ENCODE results near the gene RPTOR.

RPTOR gene

GRCh38 chr17:80594431-80595269 lies 50.0 kb downstream of the RPTOR start:
- no peak for TF ChIP-seq CTCF (IDR thresholded peaks at IDR 0.05; ENCODE audit: borderline replicate concordance, control extremely low read depth, extremely low read depth, insufficient read depth, missing control alignments)

GRCh38 chr17:80596760-80597608 lies 52.3 kb downstream of the RPTOR start:
- no peak for DNase-seq (ENCODE audit: low spot score)
- no peak for TF ChIP-seq CTCF (IDR thresholded peaks at IDR 0.05; ENCODE audit: borderline replicate concordance, control extremely low read depth, extremely low read depth, insufficient read depth, missing control alignments)
- in situ Hi-C loops (cut with MboI; ENCODE audit: low sequenced_read_pairs, unreplicated experiment), result no loop called here

More at GRCh38 chr17:80594431-80595269, 50.0 kb downstream of the RPTOR start:
- DNase-seq (ENCODE audit: low spot score), result no peak
- in situ Hi-C loops (cut with MboI; ENCODE audit: low sequenced_read_pairs, unreplicated experiment), result no loop called here

- TF ChIP-seq CTCF (IDR thresholded peaks at IDR 0.05; ENCODE audit: borderline replicate concordance, control extremely low read depth, extremely low read depth, insufficient read depth, missing control alignments), result no peak
- DNase-seq (ENCODE audit: low spot score), result no peak
- in situ Hi-C loops (cut with MboI; ENCODE audit: low sequenced_read_pairs, unreplicated experiment), result no loop called here
Observed at GRCh38 chr17:80598813-80599545, 54.3 kb downstream of the RPTOR start.

GRCh38 chr17:80599546-80600305 lies 55.1 kb downstream of the RPTOR start:
- in situ Hi-C loops (cut with MboI; ENCODE audit: low sequenced_read_pairs, unreplicated experiment), result no loop called here
- no peak for DNase-seq (ENCODE audit: low spot score)
- no peak for TF ChIP-seq CTCF (IDR thresholded peaks at IDR 0.05; ENCODE audit: borderline replicate concordance, control extremely low read depth, extremely low read depth, insufficient read depth, missing control alignments)

GRCh38 chr17:80601146-80601545 lies 56.5 kb downstream of the RPTOR start:
- DNase-seq (ENCODE audit: low spot score), result no peak
- no peak for TF ChIP-seq CTCF (IDR thresholded peaks at IDR 0.05; ENCODE audit: borderline replicate concordance, control extremely low read depth, extremely low read depth, insufficient read depth, missing control alignments)
- in situ Hi-C loops (cut with MboI; ENCODE audit: low sequenced_read_pairs, unreplicated experiment), result no loop called here

Data from GM13976 (cell line).